Renal pelvis (tissue), 4 donors: ENCODE data around the gene MRPS18A. TPM values are rescaled to one million over a fixed set of nuclear protein-coding genes. Genes with fewer than 3 reads are reported as not detected.
"Not testable (repeated sequence)": the region's sequence is repeated elsewhere in the genome, so short reads cannot be mapped to it uniquely, and the experiment has no call there.

Experiments
- DNase-seq: peaks from one replicate; pipeline ENCODE4 v3.0.0-alpha.2; 2013
- polyA plus RNA-seq, 3 donors: library from polyadenylated mRNA; unstranded; fragments of 120-200 nt; gene quantifications; one replicate each; pipeline ENCODE4 v1.2.1, GENCODE V29; 2013; ENCODE audit not compliant: insufficient read length in 3 of 3

MRPS18A gene
- polyA plus RNA-seq, 3 donors = 47.2 to 51.4 (median 50.9) TPM

DNA sequence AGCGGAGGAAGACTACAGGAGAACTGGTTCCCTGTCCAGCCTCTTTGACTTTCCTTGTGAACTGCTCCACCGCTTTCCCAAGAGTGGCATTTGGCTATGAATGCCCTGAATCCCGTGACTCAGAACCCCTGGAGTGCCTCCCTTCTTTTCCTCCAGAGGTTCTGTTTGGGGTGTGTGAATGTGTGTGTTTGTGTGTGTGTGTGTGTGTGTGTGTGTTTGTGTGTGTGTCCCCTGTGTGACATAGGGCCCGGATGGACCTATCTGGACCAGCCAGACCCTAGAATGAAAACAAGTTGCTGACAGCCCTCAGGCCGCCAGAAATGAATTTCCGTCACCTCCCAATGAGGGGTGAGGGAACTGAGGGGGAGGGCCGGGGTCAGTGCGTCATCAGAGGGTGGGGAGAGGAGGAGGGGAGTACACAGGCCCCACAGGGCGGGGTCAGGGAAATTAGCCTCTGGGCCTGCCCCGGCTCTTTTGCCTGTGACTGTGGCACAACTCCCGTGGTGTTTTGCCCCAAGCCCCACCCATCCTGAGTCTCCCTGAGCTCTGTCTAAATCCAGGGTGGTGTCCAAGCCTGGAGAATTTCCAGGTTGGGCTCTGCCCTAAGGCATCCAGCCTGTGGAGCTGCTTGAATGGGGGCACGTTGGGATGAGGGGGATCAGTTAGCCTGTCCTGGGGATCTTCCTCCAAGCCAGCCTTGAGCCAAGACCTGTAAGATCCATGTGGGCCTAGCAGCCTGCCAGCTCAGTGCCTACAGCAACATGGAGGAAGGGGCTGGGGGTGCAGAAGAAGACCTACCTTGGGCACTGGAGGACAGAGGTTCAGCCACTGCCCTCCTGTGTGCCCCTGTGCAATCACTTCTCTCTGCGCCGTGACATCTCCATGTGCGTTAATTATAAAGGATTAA is 15.2 kb upstream of the MRPS18A start:
- DNase-seq = peak; percentile 94

DNA sequence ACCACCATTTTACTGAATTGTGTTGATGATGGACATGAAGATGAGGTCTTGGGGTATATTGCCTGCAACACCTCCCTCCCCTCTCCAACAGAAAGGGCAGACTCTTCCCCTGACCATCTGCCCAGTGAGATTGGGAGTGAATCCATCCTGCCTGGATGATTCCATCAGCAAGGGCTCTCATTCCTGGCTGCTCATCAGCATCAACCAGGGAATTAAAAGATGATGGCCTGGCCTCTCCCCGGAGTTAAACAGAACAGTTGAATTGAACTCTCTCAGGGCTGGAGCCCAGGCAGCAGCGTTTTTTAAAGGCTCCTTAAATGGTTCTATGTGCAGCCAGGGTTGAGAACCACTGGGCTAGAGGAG is 14.6 kb upstream of the MRPS18A start:
- DNase-seq = no peak

DNA sequence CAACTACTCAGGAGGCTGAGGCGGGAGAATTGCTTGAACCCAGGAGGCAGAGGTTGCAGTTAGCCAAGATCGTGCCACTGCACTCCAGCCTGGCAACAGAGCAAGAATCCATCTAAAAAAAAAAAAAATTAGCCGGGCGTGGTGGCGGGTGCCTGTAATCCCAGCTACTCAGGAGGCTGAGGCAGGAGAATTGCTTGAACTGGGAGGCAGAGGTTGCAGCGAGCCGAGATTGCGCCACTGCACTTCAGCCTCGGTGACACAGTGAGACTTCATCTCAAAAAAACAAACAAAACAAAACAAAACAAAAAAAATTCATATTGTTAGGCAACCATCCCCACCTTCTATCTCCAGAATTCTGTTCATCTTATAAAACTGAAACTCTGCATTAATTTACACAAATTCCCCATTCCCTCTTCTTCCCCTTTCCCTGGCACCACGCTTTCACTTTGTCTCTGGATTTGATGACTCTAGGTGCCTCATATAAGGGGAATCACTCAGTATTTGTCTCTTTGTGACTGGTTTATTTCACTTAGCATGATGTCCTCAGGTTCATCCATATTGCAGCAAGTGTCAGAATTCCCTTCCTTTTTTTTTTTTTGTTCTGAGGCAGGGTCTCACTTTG is 13.5 kb upstream of the MRPS18A start:
- not testable (repeated sequence) for DNase-seq

DNA sequence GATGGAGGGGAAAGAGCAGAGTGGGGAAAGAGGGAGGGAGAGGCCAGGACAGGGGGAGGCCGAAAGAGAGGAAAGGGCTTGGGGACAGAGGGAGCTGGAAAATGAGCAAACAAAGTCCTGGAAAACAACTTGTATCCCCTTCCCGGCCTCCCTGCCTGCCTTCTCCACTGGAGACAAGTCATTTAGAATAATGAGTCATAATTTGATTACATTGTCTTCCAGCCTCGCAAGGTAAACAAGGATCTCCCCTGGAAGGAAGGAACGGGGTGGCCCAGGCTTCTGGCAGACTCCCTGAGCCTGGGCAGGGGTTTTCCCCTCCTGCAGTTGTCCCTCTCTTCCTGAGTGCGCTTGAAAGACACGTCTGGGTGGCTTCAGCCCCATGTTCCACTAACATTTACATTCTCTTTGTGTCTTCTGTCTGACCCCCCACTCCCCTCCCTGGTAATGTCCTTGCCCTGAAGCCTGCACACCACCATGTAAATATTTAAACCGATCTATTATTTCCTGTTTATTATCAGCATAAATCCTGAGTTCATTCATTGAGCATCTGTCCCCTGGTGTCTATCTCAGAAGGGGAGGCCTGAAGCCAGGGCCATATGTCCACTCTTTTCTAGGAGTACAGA is 12.1 kb upstream of the MRPS18A start:
- no peak for DNase-seq

- peak; percentile 81 for DNase-seq
Measured at GRCh38 chr6:43698584-43699349, 11.2 kb upstream of the MRPS18A start.

GRCh38 chr6:43697421-43697820 is 9.8 kb upstream of the MRPS18A start:
- no peak for DNase-seq

DNA sequence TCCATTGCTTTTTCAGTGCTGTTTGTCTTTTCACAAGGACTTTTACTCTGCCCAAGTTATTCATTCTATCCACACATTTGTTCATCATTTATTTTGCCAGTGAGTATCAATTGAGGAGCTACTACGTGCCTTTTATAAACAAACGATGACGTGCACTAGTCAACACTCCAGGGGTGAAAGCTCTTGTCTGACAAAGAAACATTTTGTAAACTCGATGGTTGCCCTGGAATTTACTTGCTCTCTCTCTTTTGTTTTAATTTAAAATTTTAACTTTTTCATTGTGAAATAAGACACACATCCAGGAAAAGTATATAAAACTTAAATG is 8.3 kb upstream of the MRPS18A start:
- DNase-seq = no peak

DNA sequence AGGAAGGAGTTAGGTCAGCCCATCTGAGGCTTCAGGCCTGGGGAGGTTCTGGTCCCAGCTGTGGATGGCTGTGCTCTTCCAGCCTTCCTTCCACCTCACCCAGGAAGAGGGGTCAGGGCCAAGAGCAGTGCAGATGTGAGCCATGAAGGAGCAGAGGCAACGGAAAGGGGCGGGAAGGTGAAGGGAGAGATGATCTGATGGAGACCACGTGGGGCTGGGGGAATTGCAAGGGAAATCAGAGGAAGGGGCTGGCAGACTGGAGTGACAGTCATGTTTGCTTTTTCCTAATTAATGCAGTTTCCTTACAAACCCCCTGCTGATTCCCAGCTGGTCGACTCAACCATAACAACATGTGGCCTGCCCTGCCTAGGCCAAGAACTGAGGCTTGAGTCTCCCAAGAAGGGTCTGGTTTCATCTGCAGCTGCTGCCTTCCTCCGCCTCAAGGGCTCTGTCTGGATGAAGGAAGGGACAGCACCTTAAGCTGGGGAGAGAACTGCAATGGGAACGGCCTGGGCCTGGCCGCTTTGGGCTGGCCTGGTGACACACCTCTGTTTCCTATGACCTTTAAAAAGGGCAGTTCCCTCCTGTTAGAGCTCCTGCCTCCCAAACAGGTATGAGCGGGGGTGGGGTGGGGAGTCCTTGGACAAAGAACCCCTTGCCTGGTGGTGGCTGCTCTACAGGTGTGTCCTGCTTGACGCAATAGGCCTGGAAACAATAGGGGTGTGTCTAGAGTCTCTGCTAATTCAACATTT is 7.8 kb upstream of the MRPS18A start:
- DNase-seq = no peak

DNA sequence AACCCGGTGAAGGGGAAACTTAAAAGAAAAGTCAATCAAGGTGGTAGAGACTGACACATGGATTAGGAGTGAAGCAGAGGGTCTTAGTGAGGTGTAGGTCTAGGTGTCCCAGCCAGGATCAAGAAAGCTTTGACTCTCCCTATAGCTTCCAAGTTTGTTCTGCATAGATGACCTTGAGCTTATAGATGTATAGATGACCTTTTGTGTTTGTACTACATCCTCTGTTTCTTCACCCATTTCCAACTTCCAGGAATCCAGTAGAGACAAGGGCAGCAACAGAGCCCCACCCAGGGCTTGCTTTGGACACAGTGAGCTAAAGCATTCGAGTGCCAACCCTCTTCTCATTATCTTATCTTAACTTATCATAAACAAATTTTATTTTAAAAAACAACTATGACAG is 1.8 kb upstream of the MRPS18A start:
- DNase-seq = no peak

DNA sequence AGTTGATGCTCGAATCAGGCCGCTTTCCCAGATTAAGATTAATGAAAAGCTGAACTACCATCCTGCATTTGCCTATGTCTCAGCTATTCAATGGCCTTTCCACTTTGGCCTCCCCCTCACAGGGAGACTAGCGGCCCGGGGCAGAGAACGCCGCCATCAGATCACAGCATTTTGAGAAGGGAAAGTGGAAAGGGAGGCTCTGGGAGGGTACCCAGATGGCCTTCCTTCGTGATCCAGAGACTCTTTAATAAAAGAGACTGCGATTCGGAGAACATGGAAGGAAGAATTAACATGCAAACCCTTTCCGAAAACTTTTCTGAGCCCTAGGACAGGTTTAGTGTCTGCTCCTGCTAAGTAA is 533 bp downstream of the MRPS18A start:
- DNase-seq = no peak

- DNase-seq = no peak
Measured at GRCh38 chr6:43683708-43684455, 3.7 kb downstream of the MRPS18A start.

- no peak for DNase-seq
Measured at GRCh38 chr6:43682724-43683429, 4.7 kb downstream of the MRPS18A start.

GRCh38 chr6:43681303-43681702 is 6.3 kb downstream of the MRPS18A start:
- no peak for DNase-seq

DNA sequence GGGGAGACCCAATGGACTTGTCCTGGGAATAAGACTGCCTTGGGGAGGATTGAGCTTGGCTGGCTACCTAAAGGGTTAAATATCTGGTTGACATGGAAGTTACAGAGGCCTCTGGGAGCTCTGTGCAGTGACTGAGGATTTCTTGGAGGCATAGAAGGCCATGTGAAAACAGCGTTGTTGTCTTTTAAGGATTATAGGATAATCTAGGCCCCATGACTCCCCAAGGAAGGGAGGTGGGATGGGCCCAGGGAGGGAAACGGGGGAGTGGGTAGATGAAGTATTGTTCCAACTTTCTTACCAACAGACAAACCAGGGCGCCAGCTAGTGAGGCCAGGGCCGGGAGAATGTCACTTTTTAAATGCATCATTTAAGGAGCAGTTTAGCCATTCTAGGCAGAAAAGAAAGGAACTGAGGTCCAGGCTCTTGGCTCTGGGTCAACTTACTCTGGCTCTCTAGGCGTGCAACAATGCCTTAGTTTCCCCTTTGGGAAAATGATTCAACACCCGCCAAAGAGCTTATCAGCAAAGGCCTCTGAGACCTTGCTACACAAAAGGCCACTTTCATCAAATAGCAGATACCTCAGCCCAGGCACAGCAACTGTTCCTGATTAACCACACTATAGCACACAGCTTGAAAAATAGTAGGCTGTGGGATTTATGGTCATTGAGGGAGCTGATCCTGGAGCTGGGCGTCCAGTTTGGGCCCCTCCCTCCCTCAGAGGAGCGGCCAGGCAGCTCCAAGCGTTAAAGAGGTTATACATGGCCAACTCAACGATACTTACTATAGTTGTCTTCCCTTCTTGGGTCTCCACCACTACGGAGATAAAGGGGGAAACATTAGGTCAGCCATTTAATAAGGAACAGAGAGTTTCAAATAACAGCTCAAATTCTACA is 7.0 kb downstream of the MRPS18A start:
- DNase-seq = no peak

DNA sequence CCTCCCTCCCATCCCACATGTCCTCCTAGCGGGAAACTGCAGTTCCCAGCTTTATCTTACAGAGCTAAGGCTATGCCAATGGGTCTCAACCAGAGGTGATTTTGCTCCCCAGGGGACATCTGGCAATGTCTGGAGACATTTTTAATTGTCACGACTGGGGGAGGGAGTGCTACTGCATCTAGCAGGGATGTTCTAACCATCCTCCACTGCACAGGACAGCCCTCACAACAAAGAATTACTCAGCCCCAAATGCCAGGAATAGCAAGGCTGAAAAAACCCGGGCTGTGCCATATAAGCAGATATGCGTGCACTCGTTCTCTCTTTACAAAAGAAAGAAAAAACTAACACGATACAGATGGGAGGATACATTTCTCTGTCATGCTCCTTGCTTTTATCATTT is 8.5 kb downstream of the MRPS18A start:
- no peak for DNase-seq

DNA sequence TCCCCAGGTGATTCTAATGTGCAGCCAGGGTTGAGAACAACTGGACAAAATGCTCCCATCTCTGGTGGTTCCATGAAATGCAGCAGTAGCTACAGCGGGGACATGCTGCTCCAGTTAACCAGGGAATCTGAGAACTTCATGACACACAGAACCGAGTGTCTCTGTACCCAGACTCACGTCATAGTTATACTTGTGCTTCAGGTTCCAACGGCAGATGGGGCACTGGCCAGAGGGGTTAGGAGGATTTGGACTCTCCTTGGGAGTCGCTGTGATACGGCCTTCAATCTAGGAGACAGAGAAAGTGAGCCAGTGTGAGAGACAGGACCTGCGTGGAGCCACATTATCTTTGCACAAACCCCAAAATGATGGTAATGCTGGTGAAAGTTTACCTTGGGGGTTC is 9.2 kb downstream of the MRPS18A start:
- DNase-seq = no peak

GRCh38 chr6:43677759-43678158 is 9.8 kb downstream of the MRPS18A start:
- no peak for DNase-seq

DNA sequence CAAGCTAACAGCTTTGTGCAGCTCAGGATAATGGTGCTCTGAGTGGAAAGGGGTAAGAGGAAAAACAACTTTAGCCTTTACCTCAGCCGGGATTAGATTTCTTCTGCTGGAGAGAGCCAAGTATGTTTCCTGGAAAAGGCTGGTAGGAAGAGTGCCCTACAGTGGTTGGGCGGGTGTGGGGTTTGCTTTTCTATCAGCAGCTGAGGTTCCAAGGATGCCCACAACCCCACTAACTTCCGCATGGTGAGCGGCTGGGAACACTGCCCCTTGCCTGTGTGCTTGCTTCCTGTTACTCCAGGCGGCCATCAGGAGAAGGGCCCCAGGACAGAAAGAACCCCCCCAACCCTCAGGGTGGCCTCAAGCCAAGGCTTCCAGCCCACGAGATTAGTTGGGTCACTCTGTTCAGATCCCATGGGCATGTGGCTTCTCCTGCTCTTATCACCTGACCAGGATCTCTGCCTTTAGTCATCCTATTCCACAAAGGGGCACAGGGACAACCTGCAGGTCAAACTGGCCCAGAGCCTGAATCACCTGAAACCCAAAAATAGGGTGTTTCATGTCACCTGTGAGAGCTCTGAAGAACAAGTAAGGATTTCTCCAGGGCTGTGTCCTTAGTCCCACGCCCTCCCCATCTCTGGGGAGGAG is 10.5 kb downstream of the MRPS18A start:
- DNase-seq = no peak

DNA sequence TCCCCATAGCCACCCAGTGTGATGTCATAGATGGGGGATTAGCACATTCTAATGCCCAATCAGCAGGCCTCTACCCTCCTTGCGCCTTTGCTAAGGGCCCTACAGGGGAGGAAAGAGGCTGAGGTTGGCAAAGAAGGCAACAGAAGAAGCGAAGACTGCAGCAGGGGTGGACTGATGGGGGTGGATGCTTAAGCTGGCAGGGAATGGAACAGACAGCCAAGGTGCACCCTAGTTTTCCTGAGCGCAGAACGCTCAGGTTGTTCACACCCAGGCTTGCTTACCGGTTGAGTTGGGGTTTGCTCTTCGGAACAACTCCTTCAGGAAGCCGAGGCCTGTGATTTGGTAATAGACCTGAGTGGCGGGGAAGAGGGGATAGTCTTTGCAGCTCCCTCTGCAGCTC is 12.7 kb downstream of the MRPS18A start:
- DNase-seq = no peak
